Neural cell (in vitro differentiated cells): ENCODE measurements around the gene ZMYM2. TPM values are rescaled to one million over a fixed set of nuclear protein-coding genes. Genes with fewer than 3 reads are reported as not detected.

Experiments used
- H2AFZ ChIP-seq: fragments of 200-600, 300-800 bp; sonication (generic), shearing (Covaris generic); 2 replicates; pipeline ENCODE4 v1.6.0; 2014; ENCODE audit warnings: low read depth, mild to moderate bottlenecking, antibody characterized with exemption, low read length, moderate library complexity
- H3F3A ChIP-seq: fragments of 200-600 bp; shearing (Covaris generic); 2 replicates; pipeline ENCODE4 v1.6.1; 2016; ENCODE audit warnings: mild to moderate bottlenecking, moderate library complexity, mixed read lengths, antibody characterized with exemption, low read length; ENCODE audit not compliant: insufficient read depth, poor library complexity, severe bottlenecking
- H3K27ac ChIP-seq: fragments of 200-600, 300-800 bp; sonication (generic), shearing (Covaris generic); 2 replicates; pipeline ENCODE4 v1.5.1; 2014; ENCODE audit warnings: mild to moderate bottlenecking, low read length, moderate library complexity
- H3K27me3 ChIP-seq: fragments of 300-800, 200-600 bp; sonication (generic), shearing (Covaris generic); 2 replicates; pipeline ENCODE4 v1.6.0; 2014; ENCODE audit warnings: mild to moderate bottlenecking, low read depth, low read length, moderate library complexity; ENCODE audit not compliant: insufficient read depth
- H3K36me3 ChIP-seq: fragments of 300-800, 200-600 bp; sonication (generic), shearing (Covaris generic); 2 replicates; pipeline ENCODE4 v1.5.1; 2014; ENCODE audit warnings: mild to moderate bottlenecking, antibody characterized with exemption, low read length, moderate library complexity; ENCODE audit not compliant: insufficient read depth
- H3K4me2 ChIP-seq: fragments of 300-800, 200-600 bp; sonication (generic), shearing (Covaris generic); 2 replicates; pipeline ENCODE4 v1.6.0; 2014; ENCODE audit warnings: mild to moderate bottlenecking, low read length
- H3K4me3 ChIP-seq: fragments of 300-800, 200-600 bp; sonication (generic), shearing (Covaris generic); 2 replicates; pipeline ENCODE4 v1.5.1; 2014; ENCODE audit warnings: mild to moderate bottlenecking, low read length, moderate library complexity
- H3K79me2 ChIP-seq: fragments of 200-600 bp; shearing (Covaris generic); replicated peaks from 2 replicates; pipeline ENCODE4 v1.6.0; 2014; ENCODE audit warnings: mild to moderate bottlenecking, low read length, moderate library complexity; ENCODE audit not compliant: insufficient read depth
- H3K9ac ChIP-seq: fragments of 300-800, 200-600 bp; sonication (generic), shearing (Covaris generic); 2 replicates; pipeline ENCODE4 v1.6.1; 2016; ENCODE audit warnings: mild to moderate bottlenecking, low read length, mixed read lengths
- H3K9me2 ChIP-seq: fragments of 200-600 bp; shearing (Covaris generic); 2 replicates; pipeline ENCODE4 v1.6.1; 2016; ENCODE audit warnings: mild to moderate bottlenecking, low read length, mixed read lengths; ENCODE audit not compliant: insufficient read depth
- H3K9me3 ChIP-seq: fragments of 200-600, 300-800 bp; sonication (generic), shearing (Covaris generic); 2 replicates; pipeline ENCODE4 v1.6.1; 2016; ENCODE audit warnings: mild to moderate bottlenecking, mixed run types, low read length, moderate library complexity, mixed read lengths
- H4K20me1 ChIP-seq: fragments of 200-600 bp; shearing (Covaris generic); 2 replicates; pipeline ENCODE4 v1.6.1; 2016; ENCODE audit warnings: mild to moderate bottlenecking, mixed run types; ENCODE audit not compliant: insufficient read depth
- CTCF ChIP-seq: fragments of 450-650 bp; IDR thresholded peaks from 2 replicates; pipeline ENCODE4 v1.5.1; 2014; ENCODE audit warnings: antibody characterized with exemption, mild to moderate bottlenecking, moderate library complexity; ENCODE audit not compliant: poor library complexity, severe bottlenecking
- EP300 ChIP-seq: fragments of 450-650 bp; conservative IDR thresholded peaks from 2 replicates; pipeline ENCODE4 v1.6.1; 2014; ENCODE audit warnings: antibody characterized with exemption, mild to moderate bottlenecking, moderate library complexity; ENCODE audit not compliant: poor library complexity, severe bottlenecking
- EZH2 ChIP-seq: fragments of 200-600, 300-800 bp; shearing (Covaris generic), sonication (generic); IDR thresholded peaks from 2 replicates; pipeline ENCODE4 v1.6.1; 2014; ENCODE audit warnings: antibody characterized with exemption, low read length, borderline replicate concordance, mild to moderate bottlenecking; ENCODE audit not compliant: insufficient read depth, poor library complexity, severe bottlenecking
- MXI1 ChIP-seq: fragments of 450-650 bp; conservative IDR thresholded peaks from 2 replicates; pipeline ENCODE4 v1.6.1; 2014; ENCODE audit warnings: antibody characterized with exemption, mild to moderate bottlenecking; ENCODE audit not compliant: poor library complexity, severe bottlenecking
- POLR2AphosphoS5 ChIP-seq: IDR thresholded peaks from 2 replicates; pipeline ENCODE4 v1.6.1; 2012
- RAD21 ChIP-seq: fragments of 450-650 bp; conservative IDR thresholded peaks from 2 replicates; pipeline ENCODE4 v1.6.1; 2014; ENCODE audit warnings: antibody characterized with exemption, mild to moderate bottlenecking, moderate library complexity
- TAF1 ChIP-seq: IDR thresholded peaks from 2 replicates; pipeline ENCODE4 v1.6.1; 2012; ENCODE audit warnings: low read depth
- polyA plus RNA-seq: library from polyadenylated mRNA; depleted of rRNA; stranded (reverse); fragments of >200 nt; gene quantifications from 2 replicates; pipeline ENCODE4 v1.2.3, GENCODE V29; 2014

The ZMYM2 gene
- polyA plus RNA-seq, 1 donor from 2014 or later = 92.2 TPM

DNA sequence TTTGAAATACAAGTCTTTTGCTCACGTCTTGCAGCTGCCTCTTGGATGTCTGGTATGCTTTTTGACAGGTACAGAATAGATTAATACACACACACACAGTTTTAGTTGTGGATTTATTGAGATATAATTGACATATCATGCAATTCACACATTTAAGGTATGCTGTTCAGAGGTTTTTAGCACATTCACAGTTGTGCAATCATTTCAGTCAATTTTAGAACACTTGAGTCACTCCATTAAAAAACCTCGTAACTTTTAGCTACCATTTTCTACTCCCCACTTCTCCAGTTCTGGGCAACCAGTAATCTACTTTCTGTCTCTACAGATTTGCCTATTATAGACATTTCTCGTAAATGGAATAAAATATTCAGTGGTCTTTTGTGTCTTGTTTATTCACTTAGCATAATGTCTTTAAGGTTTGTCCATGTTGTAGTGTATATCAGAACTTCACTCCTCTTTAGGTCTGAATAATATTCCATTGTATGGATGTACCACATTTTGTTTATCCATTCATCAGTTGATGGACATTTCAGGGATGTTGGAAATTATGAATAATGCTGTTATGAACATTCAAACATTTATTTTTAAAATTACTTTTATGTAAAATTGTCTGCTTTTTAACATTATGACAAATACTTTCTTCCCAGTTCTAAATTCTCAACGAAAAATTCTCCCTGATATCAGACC lies 2.5 kb upstream of the ZMYM2 start:
- H3K9me3 ChIP-seq = peaks cover 5% of the 10 kb centered on the region
- peaks cover 3% of the 10 kb centered on the region for H3F3A ChIP-seq
- TF ChIP-seq MXI1 (no peak), RAD21 (no peak), CTCF (no peak), EZH2 (no peak)
- no peaks in the 10 kb centered on the region for H3K9me2 ChIP-seq
- no peaks in the 10 kb centered on the region for H3K27me3 ChIP-seq
- peaks cover 6% of the 10 kb centered on the region for H3K36me3 ChIP-seq
- peaks cover 8% of the 10 kb centered on the region for H3K79me2 ChIP-seq
- H2AFZ ChIP-seq = no peak overlapping the region
- H3K9ac ChIP-seq = no peak overlapping the region
- peaks cover 7% of the 10 kb centered on the region for H4K20me1 ChIP-seq
- no peak overlapping the region for H3K4me3 ChIP-seq
- no peak overlapping the region for H3K4me2 ChIP-seq
- no peak overlapping the region for H3K27ac ChIP-seq

GRCh38 chr13:19957320-19958154 lies 990 bp upstream of the ZMYM2 start:
- Histone ChIP-seq H2AFZ (peak overlapping the region; percentile 69), H3K27me3 (no peaks in the 10 kb centered on the region), H3K4me3 (peak overlapping the region; percentile 88), H3K36me3 (peaks cover 6% of the 10 kb centered on the region), H3K27ac (peak overlapping the region; percentile 78), H3K9me3 (peaks cover 5% of the 10 kb centered on the region), H3K79me2 (peaks cover 21% of the 10 kb centered on the region), H3K4me2 (no peak overlapping the region), H3K9me2 (no peaks in the 10 kb centered on the region), H4K20me1 (peaks cover 19% of the 10 kb centered on the region), H3K9ac (peak overlapping the region; percentile 98), H3F3A (peaks cover 3% of the 10 kb centered on the region)
- TF ChIP-seq EP300 (no peak), POLR2AphosphoS5 (peak; percentile 13), CTCF (peak; percentile 64), TAF1 (peak; percentile 33)
